NCI-H69 (cell line): ENCODE results near the gene CMA1.

Experiments
- DNase-seq: peaks from one replicate; lab custom pipeline; 2025; lab: John Stamatoyannopoulos, UW

Gene CMA1

DNA sequence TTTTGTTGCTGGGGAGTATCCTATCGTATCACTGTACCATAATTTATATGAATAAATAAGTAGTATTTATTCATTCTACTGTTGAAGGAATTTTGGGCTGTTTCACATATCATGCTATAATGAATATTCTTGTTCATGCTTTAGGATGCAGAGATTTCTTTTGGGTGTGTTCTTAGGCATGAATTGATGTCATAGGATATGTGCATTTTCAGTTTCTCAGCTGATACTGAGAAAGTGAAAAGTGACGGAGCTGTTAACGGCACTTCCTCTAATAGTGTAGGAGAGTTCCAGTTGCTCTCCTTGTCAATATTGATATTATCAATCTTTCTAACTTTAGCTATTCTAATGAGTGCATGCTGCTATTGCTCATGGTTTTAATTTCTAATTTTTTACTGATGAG is 42.3 kb downstream of the CMA1 start:
- DNase-seq: no peak

DNA sequence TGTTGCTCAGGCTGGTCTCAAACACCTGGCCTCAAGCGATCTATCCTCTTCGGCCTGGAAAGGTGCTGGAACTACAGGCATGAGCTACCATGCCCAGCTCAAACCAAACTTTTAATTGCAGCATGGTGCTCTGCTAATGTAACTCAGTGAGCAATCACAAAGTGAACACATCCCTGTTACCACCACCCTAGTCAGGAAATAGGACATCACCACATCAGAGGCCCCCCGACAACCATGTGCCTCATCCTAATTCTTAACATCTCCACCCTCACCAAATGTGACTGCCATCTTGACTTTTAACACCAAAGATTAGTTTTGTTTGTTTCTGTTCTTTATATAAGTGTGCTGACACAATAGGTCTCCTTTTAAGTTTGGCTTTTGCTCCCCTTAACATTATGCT is 42.7 kb downstream of the CMA1 start:
- DNase-seq: no peak

DNA sequence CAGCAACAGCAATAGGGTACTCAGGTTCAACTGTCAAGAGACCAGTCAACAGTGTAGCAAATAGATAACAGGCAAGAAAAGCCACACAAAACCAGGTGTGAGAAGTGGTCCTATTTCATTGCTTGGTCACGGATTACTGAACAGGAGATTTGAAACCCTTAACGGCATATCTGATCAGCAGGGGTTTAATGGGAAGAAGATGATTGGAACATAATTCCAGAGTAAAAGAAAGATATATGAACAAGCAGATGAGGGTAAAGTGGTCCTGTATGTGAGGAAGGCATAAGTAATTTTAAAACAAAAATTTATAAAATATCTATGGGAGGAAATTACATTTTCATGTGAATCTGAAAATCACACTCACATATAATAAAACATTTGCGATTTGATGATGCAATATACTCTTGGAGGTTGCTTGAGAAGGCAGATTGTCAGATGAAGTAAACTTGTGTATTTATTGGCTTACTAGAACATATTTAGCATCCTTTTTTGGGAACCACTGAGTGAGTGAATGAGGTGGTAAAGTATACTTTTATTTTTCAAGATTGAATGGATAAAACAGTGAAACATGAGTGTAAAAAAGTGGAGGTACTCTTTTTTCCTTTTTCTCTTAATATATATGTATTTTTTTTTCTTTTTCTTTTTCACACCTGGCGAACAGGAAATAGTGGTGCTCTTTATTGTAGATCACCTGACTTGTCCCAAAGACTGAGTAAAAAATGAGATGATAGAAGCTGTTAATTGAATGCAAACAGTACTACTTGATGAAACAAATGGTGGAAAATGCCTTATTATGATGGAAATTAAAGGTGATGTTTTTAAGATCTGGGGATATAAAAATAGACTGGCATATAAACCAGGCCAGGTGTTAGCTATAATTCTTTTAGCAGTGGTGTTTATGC is 43.9 kb downstream of the CMA1 start:
- DNase-seq: peak; percentile 49

GRCh38 chr14:24463017-24463883 is 44.8 kb downstream of the CMA1 start:
- no peak for DNase-seq

DNA sequence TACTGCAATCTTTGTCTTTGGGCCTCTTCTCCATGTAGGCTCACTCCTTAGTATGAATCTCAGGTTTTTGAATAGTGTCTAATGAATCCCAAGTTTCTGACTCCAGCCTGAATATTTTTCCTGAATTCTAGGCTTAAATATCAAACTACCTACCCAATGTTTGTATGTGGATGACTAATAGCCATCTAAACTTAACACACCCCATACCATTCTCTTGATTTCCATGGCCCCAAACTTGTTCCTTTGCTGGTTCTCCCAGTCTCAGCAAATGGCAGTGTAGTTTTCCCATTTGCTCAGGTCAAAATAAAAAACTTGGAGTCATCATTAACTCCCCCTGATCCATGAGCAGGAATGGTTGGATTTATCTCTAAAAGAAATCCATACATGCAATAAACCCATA is 46.7 kb downstream of the CMA1 start:
- DNase-seq: no peak

DNA sequence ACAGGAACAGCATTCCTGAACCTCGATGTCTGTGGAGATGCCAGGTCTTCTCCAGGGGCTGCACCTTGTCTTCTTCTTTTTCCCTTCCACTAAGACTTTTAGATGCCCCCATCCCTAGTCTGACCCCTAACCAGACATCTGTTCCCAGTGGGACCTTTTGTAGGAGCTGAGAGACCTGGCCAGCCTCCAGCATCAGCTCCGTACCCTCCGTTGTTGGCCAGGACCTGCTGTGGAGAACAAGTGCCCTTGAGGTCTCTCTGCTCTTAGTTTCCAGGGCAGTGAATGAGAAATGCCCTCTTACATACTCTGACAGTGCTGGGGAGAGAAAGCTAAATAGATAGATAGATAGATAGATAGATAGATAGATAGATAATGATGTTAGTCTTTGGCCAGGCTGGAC is 48.7 kb downstream of the CMA1 start:
- no peak for DNase-seq

DNA sequence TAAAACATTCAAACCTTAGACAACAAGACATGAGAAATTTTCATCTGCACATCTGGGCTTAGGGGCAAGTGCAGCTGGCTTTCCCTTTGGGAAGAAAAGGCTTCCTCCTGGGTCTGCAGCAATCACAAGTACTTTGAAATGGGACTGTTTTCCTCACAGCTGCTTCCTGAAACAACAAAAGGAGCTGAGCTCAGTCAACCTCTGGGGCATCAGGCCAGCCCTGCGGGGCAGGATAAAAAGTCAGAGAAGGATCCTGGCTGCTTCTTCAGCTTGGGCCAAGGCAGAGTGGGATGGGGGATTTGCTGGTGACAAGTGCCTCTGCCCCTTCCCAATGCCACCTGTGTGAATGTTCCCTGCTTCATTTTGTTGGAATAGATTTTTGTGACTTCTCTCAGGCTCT is 49.3 kb downstream of the CMA1 start:
- no peak for DNase-seq

- no peak for DNase-seq
Observed at GRCh38 chr14:24456980-24457379, 51.1 kb downstream of the CMA1 start.
